Measurements from ENCODE around the gene GIPC1.

The GIPC1 gene

GRCh38 chr19:14540741-14541525 lies 45.0 kb upstream of the GIPC1 start:
- H3K4me3 ChIP-seq (ENCODE audit: low read depth, low read length): no peak overlapping the region
- no peak for TF ChIP-seq CTCF (IDR thresholded peaks at IDR 0.05; ENCODE audit: insufficient read depth, low read length, missing control alignments)
- no peak for DNase-seq (ENCODE audit: low read depth, low spot score)
- ChIA-PET POLR2A (no interaction called here), CTCF (interaction anchor here (1.3 kb wide), 2 partner anchors 9 to 15 kb away, joined by 3 to 6 read pairs; no protein-coding TSS in a partner anchor)

- DNase-seq (ENCODE audit: low read depth, low spot score): no peak
Measured at GRCh38 chr19:14536926-14537692, 41.2 kb upstream of the GIPC1 start.

GRCh38 chr19:14533450-14533849 lies 37.5 kb upstream of the GIPC1 start:
- POLR2A ChIA-PET: interaction anchor here (1.1 kb wide), 1 partner anchor 15 kb away, joined by 3 read pairs; no protein-coding TSS in a partner anchor
- no peak for DNase-seq (ENCODE audit: low read depth, low spot score)
- CTCF ChIA-PET: interaction anchor here (0.8 to 4.8 kb wide), 3 partner anchors 22 to 54 kb away, joined by 3 to 22 read pairs (median 3); no protein-coding TSS in a partner anchor
- H3K4me3 ChIP-seq (ENCODE audit: low read depth, low read length): no peak overlapping the region
- TF ChIP-seq CTCF (IDR thresholded peaks at IDR 0.05; ENCODE audit: insufficient read depth, low read length, missing control alignments): no peak

More at GRCh38 chr19:14536926-14537692, 41.2 kb upstream of the GIPC1 start:
- ChIA-PET CTCF (interaction anchor here (0.7 to 5.1 kb wide), 4 partner anchors 13 to 19 kb away, joined by 3 to 37 read pairs (median 3); no protein-coding TSS in a partner anchor), POLR2A (interaction anchor here (0.6 kb wide), 1 partner anchor 264 kb away, joined by 3 read pairs; no protein-coding TSS in a partner anchor)
- no peak overlapping the region for H3K4me3 ChIP-seq (ENCODE audit: low read depth, low read length)
- no peak for TF ChIP-seq CTCF (IDR thresholded peaks at IDR 0.05; ENCODE audit: insufficient read depth, low read length, missing control alignments)

- ChIA-PET POLR2A (interaction anchor here (0.6 kb wide), 1 partner anchor 1687 kb away, joined by 3 read pairs; no protein-coding TSS in a partner anchor), CTCF (interaction anchor here (4.8 kb wide), 1 partner anchor 25 kb away, joined by 22 read pairs; no protein-coding TSS in a partner anchor)
- H3K4me3 ChIP-seq (ENCODE audit: low read depth, low read length): peak overlapping the region; percentile 98
- DNase-seq (ENCODE audit: low read depth, low spot score): no peak
- TF ChIP-seq CTCF (IDR thresholded peaks at IDR 0.05; ENCODE audit: insufficient read depth, low read length, missing control alignments): no peak
Measured at GRCh38 chr19:14530506-14530905, 34.6 kb upstream of the GIPC1 start.

- H3K4me3 ChIP-seq (ENCODE audit: low read depth, low read length): peak overlapping the region; percentile 98
- ChIA-PET POLR2A (no interaction called here), CTCF (interaction anchor here (4.8 kb wide), 1 partner anchor 26 kb away, joined by 22 read pairs; no protein-coding TSS in a partner anchor)
- TF ChIP-seq CTCF (IDR thresholded peaks at IDR 0.05; ENCODE audit: insufficient read depth, low read length, missing control alignments): no peak
- no peak for DNase-seq (ENCODE audit: low read depth, low spot score)
Measured at GRCh38 chr19:14530005-14530348, 34.0 kb upstream of the GIPC1 start.

All from AG04449 (cell line).